HepG2 (cell line): ENCODE results near the gene CHST3. TPM values are rescaled to one million over a fixed set of nuclear protein-coding genes. Genes with fewer than 3 reads are reported as not detected.

Experiments
- ADNP ChIP-seq: sonication (generic); formaldehyde crosslinking; IDR thresholded peaks from 2 replicates; pipeline ENCODE4 v1.4.0; 2020; ENCODE audit warnings: missing genetic modification reagents
- DR1 ChIP-seq: sonication (generic); formaldehyde crosslinking; IDR thresholded peaks from 2 replicates; pipeline ENCODE4 v1.8.0; 2021; ENCODE audit warnings: mild to moderate bottlenecking, missing genetic modification reagents, inconsistent platforms
- EED ChIP-seq: sonication (generic); formaldehyde crosslinking; IDR thresholded peaks from 2 replicates; pipeline ENCODE4 v1.5.0; 2020; ENCODE audit warnings: mild to moderate bottlenecking, missing genetic modification reagents
- FOXK2 ChIP-seq: fragments of 450-650 bp; IDR thresholded peaks from 2 replicates; pipeline ENCODE4 v1.6.1; 2016
- GABPB1 ChIP-seq: IDR thresholded peaks from 2 replicates; pipeline ENCODE4 v1.6.1; 2016; ENCODE audit warnings: mild to moderate bottlenecking, missing genetic modification reagents, moderate library complexity, missing compliant biosample characterization
- HOXA9 ChIP-seq: sonication (generic); formaldehyde crosslinking; IDR thresholded peaks from 2 replicates; pipeline ENCODE4 v1.8.1; 2022; ENCODE audit warnings: missing genetic modification reagents, mild to moderate bottlenecking, moderate library complexity, borderline replicate concordance
- RBAK ChIP-seq: sonication (generic); formaldehyde crosslinking; IDR thresholded peaks from 2 replicates; pipeline ENCODE4 v1.5.1; 2020; ENCODE audit warnings: mild to moderate bottlenecking, missing genetic modification reagents
- RNF219 ChIP-seq: sonication (generic); formaldehyde crosslinking; IDR thresholded peaks from 2 replicates; pipeline ENCODE4 v1.5.0; 2020; ENCODE audit warnings: mild to moderate bottlenecking, missing genetic modification reagents
- TBX2 ChIP-seq: sonication (generic); formaldehyde crosslinking; IDR thresholded peaks from 2 replicates; pipeline ENCODE4 v1.5.0; 2020; ENCODE audit warnings: missing genetic modification reagents, mild to moderate bottlenecking, borderline replicate concordance
- U2AF2 ChIP-seq: fragments of 200-400 bp; formaldehyde crosslinking; IDR thresholded peaks from 2 replicates; pipeline ENCODE4 v1.6.1; 2017; ENCODE audit warnings: low read depth, mild to moderate bottlenecking, low read length
- ZFP91 ChIP-seq: sonication (generic); formaldehyde crosslinking; IDR thresholded peaks from 2 replicates; pipeline ENCODE4 v1.9.0; 2022; ENCODE audit warnings: missing genetic modification reagents, mild to moderate bottlenecking, borderline replicate concordance
- ZNF335 ChIP-seq: sonication (generic); formaldehyde crosslinking; IDR thresholded peaks from 2 replicates; pipeline ENCODE4 v1.4.0; 2020; ENCODE audit warnings: missing genetic modification reagents
- ZNF577 ChIP-seq: sonication (generic); formaldehyde crosslinking; IDR thresholded peaks from 2 replicates; pipeline ENCODE4 v1.4.0; 2020; ENCODE audit warnings: mild to moderate bottlenecking, low read depth, missing genetic modification reagents, borderline replicate concordance
- ZNF703 ChIP-seq: sonication (generic); formaldehyde crosslinking; IDR thresholded peaks from 2 replicates; pipeline ENCODE4 v1.5.1; 2020; ENCODE audit warnings: missing genetic modification reagents, mild to moderate bottlenecking, moderate library complexity, borderline replicate concordance
- ZNF841 ChIP-seq: sonication (generic); formaldehyde crosslinking; IDR thresholded peaks from 2 replicates; pipeline ENCODE4 v1.8.1; 2023; ENCODE audit warnings: missing genetic modification reagents, borderline replicate concordance
- ZNF850 ChIP-seq: sonication (generic); formaldehyde crosslinking; conservative IDR thresholded peaks from 2 replicates; pipeline ENCODE4 v1.9.0; 2021; ENCODE audit warnings: mild to moderate bottlenecking, missing genetic modification reagents
- ZNF891 ChIP-seq: sonication (generic); formaldehyde crosslinking; IDR thresholded peaks from 2 replicates; pipeline ENCODE4 v1.5.0; 2020; ENCODE audit warnings: mild to moderate bottlenecking, missing genetic modification reagents
- polyA plus RNA-seq, 8 experiments: library from polyadenylated mRNA; depleted of rRNA in 3 of 8; stranded (reverse) in 7 of 8; unstranded in 1 of 8; fragments of >200 nt; fragmentation: Illumina TruSeq in 4 of 8; extraction: Trizol in 4 of 8; gene quantifications; 2 replicates each; pipeline versions ENCODE4 v1.2.1 to v1.2.3, GENCODE V29; 2011 to 2016; ENCODE audit warnings: low read depth in 4 of 8, missing spikeins in 1 of 8, mixed read lengths in 1 of 8; ENCODE audit not compliant: insufficient read depth in 1 of 8
- total RNA-seq, 5 experiments: library from RNA; depleted of rRNA; stranded (reverse); fragments of >200 nt; fragmentation: Illumina TruSeq; extraction: Trizol; gene quantifications; 2 replicates each; pipeline ENCODE4 v1.2.3, GENCODE V29; 2016; ENCODE audit warnings: low read depth in 1 of 5
- TF ChIP-seq, protein P1 (sequence below): IDR thresholded peaks from 2 replicates; pipeline ENCODE4 v1.6.1; 2016; ENCODE audit warnings: mild to moderate bottlenecking, missing biosample characterization, missing genetic modification reagents
- TF ChIP-seq, protein P2 (sequence below): fragments of 450-650 bp; IDR thresholded peaks from 2 replicates; pipeline ENCODE4 v1.6.1; 2017; ENCODE audit warnings: mild to moderate bottlenecking

The CHST3 gene
- total and polyA plus RNA-seq, 2 of the 13 experiments (the other 11 are each of a cell fraction or from before 2014, with no cell fraction given), result 7.2 to 18.7 TPM

GRCh38 chr10:72030762-72031543, 66.8 kb downstream of the CHST3 start (continued):
- TF ChIP-seq, protein P1, sequence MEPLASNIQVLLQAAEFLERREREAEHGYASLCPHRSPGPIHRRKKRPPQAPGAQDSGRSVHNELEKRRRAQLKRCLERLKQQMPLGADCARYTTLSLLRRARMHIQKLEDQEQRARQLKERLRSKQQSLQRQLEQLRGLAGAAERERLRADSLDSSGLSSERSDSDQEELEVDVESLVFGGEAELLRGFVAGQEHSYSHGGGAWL (CRISPR knock-in tag), result peak; percentile 68; the same call in 1 of the 2 replicates
- TF ChIP-seq TBX2 (CRISPR knock-in tag) (peak; percentile 96), ZNF850 (CRISPR knock-in tag) (no peak), U2AF2 (no peak; the same call in 1 of the 2 replicates), GABPB1 (CRISPR knock-in tag) (peak; percentile 62), FOXK2 (no peak), ADNP (CRISPR knock-in tag) (peak; percentile 69; the same call in 1 of the 2 replicates), HOXA9 (no peak), ZNF703 (CRISPR knock-in tag) (peak; percentile 77; the same call in 1 of the 2 replicates), RNF219 (CRISPR knock-in tag) (no peak), ZNF577 (CRISPR knock-in tag) (no peak), DR1 (0 out of 2 replicates have a peak, but pooled peaks have one; percentile 59), ZFP91 (CRISPR knock-in tag) (peak; percentile 87), ZNF335 (CRISPR knock-in tag) (no peak), EED (CRISPR knock-in tag) (no peak), RBAK (CRISPR knock-in tag) (no peak), ZNF841 (no peak), ZNF891 (CRISPR knock-in tag) (peak; percentile 90)
- TF ChIP-seq, protein P2, sequence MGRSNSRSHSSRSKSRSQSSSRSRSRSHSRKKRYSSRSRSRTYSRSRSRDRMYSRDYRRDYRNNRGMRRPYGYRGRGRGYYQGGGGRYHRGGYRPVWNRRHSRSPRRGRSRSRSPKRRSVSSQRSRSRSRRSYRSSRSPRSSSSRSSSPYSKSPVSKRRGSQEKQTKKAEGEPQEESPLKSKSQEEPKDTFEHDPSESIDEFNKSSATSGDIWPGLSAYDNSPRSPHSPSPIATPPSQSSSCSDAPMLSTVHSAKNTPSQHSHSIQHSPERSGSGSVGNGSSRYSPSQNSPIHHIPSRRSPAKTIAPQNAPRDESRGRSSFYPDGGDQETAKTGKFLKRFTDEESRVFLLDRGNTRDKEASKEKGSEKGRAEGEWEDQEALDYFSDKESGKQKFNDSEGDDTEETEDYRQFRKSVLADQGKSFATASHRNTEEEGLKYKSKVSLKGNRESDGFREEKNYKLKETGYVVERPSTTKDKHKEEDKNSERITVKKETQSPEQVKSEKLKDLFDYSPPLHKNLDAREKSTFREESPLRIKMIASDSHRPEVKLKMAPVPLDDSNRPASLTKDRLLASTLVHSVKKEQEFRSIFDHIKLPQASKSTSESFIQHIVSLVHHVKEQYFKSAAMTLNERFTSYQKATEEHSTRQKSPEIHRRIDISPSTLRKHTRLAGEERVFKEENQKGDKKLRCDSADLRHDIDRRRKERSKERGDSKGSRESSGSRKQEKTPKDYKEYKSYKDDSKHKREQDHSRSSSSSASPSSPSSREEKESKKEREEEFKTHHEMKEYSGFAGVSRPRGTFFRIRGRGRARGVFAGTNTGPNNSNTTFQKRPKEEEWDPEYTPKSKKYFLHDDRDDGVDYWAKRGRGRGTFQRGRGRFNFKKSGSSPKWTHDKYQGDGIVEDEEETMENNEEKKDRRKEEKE, result no peak
